AG20443 (cell line): ENCODE measurements around the gene PGR.
"Not testable (repeated sequence)": the region's sequence is repeated elsewhere in the genome, so short reads cannot be mapped to it uniquely, and the experiment has no call there.

Experiments used
- DNase-seq: peaks from one replicate; pipeline ENCODE4 v3.0.0; 2012; ENCODE audit warnings: low spot score, mixed read lengths

Gene PGR

DNA sequence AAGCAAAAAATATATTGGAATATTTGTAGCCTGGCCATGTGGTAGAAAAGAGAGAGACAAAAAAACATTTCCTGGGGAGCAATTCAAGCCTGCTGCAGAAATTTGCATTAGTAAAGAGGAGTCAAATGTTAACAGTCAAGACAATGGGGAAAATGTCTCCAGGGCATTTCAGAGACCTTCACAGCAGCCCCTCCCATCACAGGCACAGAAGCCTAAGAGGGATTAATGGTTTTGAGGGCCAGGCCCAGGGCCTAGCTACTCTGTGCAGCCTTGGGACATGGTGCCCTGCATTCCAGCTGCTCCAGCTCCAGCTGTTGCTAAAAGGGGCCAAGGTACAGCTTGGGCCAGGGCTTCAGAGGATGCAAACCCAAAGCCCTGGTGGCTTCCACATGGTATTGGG is 46.8 kb downstream of the PGR start:
- DNase-seq = no peak

GRCh38 chr11:101063706-101064105 is 65.9 kb downstream of the PGR start:
- DNase-seq = no peak

DNA sequence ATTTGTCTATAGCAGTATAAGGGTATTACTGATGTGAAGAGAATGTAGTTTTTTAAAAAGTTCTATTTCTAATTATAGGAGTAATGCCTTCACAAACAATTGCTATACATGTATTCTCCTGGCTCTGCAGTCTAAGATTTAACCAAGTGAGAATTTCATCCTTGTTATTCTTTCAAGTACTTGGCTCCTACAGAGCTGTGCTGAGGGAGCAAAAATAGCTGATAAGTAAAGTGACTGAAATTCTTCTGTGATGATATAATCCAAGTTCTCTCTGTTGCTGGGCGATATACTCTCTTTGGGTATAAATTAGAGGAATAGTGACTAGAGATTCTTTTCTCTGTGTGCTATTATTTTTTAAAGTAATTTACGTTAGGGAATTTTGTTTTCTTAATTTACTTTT is 68.0 kb downstream of the PGR start:
- no peak for DNase-seq

DNA sequence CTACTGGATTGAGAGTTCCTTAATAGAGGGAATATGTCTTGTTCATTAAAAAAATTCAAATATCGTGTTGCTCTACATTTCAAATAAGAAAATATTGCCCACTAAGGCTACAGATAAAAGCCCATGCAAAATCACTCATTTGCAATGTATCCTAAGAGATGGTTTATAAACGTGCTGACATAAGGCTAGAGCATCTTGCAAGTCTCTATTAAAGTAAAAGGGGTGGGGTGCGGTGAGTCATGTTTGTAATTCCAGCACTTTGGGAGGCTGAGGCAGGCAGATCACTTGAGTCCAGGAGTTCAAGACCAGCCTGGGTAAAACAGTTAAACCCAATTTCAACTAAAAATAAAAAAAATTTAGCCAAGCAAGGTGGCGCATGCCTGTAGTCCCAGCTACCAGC is 70.3 kb downstream of the PGR start:
- DNase-seq = no peak

DNA sequence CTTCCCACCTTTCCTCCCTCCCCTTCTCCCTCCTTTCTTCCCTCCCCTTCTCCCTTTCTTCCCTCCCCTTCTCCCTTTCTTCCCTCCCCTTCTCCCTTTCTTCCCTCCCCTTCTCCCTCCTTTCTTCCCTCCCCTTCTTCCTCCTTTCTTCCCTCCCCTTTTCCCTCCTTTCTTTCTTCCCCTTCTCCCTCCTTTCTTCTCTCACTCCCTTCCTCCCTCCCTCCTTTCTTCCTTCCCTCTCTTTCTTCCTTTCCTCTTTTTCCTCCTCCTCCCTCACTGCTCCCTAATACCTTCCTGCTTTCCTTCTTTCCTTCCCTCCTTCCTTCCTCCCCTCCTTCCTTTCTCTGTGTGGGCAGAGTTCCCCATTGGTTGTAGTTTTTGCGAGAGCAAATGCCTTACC is 76.1 kb downstream of the PGR start:
- no peak for DNase-seq

- DNase-seq = no peak
Observed at GRCh38 chr11:101051677-101052076, 77.9 kb downstream of the PGR start.

- DNase-seq = no peak
Observed at GRCh38 chr11:101049813-101050212, 79.8 kb downstream of the PGR start.

- no peak for DNase-seq
Observed at GRCh38 chr11:101049123-101049522, 80.5 kb downstream of the PGR start.

GRCh38 chr11:101048479-101048878 is 81.1 kb downstream of the PGR start:
- DNase-seq = no peak

- DNase-seq = no peak
Observed at GRCh38 chr11:101046947-101047346, 82.7 kb downstream of the PGR start.

- DNase-seq = no peak
Observed at GRCh38 chr11:101045415-101045814, 84.2 kb downstream of the PGR start.

- no peak for DNase-seq
Observed at GRCh38 chr11:101043940-101044339, 85.7 kb downstream of the PGR start.

DNA sequence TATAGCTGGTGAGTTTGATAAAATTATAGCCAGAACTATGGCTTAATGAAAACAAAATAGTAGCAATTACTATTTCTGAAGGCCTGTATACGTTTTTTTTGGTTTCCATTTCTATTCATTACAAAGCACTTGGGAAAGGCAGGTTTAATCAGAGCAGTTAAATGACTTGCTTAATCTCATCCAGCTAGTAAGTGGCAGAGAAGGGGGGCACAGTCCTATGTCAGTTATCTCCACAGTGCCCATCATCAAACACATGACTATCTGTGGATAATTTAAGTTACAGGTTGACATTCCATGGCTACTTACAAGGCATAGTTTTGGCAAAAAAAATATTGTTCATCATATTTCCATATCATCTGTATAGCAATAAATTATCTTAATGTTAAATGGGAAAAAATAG is 93.7 kb downstream of the PGR start:
- no peak for DNase-seq

DNA sequence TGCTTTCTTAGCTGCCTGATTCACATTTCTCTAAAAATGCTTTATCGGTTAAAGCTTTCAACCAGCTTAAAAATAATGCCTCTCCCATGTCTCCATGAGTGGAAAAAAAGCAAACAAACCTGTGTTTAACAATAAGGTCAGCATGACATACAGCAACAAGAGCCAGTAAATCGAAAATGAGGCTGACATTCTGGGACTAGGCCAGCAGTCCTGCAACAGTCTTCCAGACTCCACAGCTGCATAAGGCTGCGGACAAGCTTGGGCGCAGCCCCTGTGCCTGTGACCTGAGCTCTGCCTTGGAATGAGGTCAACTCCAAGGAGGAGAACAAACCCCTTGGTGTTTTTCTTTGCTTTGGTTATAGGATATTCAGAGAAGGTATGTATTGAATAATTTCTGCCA is 95.5 kb downstream of the PGR start:
- DNase-seq = no peak

- DNase-seq = no peak
Observed at GRCh38 chr11:101032991-101033390, 96.6 kb downstream of the PGR start.

DNA sequence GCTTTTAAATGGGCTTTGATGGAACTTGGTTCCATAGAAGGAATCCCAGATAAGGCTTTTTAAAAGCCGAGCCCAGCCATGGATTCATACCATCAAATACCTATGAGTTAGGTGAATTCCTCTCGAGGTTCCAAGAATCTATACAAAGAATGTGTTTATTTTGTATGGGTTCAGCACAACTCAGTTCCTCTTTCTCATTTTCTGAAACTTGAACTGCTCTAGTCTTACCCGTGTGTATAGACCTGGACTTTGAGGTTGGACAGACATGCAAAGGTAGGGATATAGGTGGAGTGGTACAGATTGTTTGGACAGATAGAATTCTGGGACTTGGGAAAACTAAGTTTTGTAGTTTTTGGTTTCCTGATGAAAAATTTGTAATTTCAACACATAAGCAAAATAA is 97.9 kb downstream of the PGR start:
- DNase-seq = no peak

DNA sequence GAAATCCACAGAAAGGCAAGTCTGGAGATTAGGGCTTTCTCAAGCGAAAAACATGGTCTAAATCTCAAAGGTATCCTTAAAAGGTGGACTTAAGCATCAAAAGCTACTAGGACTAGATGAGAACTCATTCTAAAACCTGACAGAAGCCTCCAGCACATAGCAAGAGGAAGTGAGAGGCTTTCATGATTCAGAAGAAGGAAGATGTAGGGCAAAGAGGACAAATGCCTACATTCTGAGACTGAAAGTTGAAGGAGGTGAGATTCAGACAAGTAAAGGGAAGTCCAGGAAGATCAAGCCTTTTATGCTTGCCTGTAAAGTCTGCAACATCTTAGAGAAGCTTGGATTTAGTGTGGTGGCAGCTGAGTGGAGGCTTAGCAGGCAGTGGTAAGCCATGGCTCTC is 98.9 kb downstream of the PGR start:
- DNase-seq = no peak

DNA sequence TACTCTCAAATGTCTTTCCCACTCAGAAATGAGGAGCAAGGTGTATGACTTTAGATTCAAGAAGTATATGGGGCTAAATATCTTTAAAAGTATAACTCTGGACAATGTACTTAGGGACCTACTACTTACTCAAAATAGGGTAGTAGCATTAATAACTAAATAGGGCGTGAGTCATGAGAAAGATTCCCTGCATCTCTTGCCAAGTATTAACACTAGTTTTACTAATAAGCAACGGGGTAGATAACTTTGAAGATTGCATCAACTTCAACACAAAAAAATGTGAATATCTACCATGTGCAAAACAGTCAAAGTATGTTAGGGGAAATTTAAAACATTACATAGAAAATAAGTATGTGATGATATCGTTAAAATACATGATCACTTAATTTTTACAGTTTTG is 99.6 kb downstream of the PGR start:
- no peak for DNase-seq

DNA sequence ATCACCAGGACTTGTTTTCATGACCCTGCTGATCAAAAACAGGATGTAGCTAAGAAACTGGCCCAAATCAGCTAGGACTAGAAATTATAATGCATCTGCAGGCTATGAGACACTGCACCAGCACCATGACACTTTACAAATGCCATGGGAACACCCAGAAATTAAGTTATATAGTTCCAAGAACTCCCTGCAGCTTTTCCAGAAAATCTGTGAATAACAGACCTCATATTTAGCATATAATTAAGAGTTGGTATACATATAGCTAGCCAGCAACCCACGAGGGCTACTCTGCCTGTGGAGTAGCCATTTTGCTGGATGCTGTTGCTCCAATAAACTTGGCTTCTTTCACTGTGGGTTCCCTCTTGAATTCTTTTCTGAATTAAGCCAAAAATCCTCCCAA is 101.0 kb downstream of the PGR start:
- no peak for DNase-seq

GRCh38 chr11:101022256-101022655 is 107.4 kb downstream of the PGR start:
- no peak for DNase-seq

- DNase-seq = no peak
Observed at GRCh38 chr11:101019870-101020269, 109.7 kb downstream of the PGR start.

DNA sequence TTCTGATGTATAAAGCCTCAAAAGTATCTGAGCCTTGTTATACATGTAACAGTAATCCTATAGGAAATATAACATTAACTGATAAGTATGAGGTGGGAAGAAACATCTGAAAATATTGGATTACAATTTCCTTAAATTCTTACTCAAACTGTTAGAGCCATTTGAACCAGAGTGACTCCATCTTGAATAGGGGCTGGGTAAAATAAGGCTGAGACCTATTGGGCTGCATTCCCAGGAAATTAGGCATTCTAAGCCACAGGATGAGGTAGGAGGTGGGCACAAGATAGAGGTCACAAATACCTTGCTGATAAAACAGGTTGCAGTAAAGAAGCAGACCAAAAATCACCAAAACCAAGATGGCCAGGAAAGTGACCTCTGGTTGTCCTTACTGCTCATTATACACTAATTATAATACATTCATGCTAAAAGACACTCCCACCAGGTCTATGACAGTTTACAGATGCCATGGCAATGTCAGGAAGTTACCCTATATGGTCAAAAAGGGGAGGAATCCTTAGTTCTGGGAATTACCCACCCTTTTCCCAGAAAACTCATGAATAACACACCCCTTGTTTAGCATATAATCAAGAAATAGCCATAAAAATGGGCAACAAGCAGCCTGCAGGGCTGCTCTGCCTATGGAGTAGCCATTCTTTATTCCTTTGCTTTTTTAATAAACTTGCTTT is 114.9 kb downstream of the PGR start:
- no peak for DNase-seq

DNA sequence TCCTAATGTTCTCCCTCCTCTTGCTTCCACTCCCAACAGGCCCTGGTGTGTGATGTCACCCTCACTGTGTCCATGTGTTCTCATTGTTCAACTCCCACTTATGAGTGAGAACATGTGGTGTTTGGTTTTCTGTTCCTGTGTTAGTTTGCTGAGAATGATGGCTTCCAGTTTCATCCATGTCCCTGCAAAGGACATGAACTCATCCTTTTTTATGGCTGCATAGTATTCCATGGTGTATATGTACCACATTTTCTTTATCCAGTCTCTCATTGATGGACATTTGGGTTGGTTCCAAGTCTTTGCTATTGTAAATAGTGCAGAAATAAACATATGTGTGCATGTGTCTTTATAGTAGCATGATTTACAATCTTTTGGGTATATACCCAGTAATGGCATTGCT is 115.9 kb downstream of the PGR start:
- not testable (repeated sequence) for DNase-seq

DNA sequence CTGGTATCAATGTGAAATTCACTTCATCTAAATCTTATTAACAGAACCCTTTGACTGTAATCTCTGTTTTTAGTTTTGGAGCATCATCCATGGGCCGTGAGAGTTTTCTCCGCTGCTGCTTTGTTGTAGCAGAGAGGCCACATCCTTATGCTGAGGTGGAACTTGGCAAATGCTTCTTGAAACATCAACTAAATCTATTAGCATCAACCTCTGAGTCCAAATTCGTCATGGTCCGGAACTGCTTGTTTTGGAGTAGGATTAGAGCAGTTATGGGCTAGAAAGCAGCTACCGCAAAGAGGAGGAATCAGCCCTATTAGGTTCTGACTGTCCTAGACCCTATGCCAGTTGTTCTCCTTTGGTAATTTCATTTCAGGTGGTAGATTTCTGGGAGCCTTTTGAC is 117.7 kb downstream of the PGR start:
- no peak for DNase-seq

- DNase-seq = no peak
Observed at GRCh38 chr11:101010899-101011298, 118.7 kb downstream of the PGR start.
